ENCODE results near the gene GALNT9.

GRCh38 chr12:132265056-132265800 is 64.2 kb downstream of the GALNT9 start:
- TF ChIP-seq EZH2 (IDR thresholded peaks at IDR 0.05; ENCODE audit: insufficient read depth, low read length), result no peak
- TF ChIP-seq CTCF (IDR thresholded peaks at IDR 0.05; ENCODE audit: insufficient read depth, low read depth, low read length), result no peak

Measured in astrocyte (in vitro differentiated cells and primary cell).